Progenitor cell of endocrine pancreas (in vitro differentiated cells): ENCODE measurements around the gene LASP1NB.

Experiments used
- DNase-seq: peaks from one replicate; pipeline ENCODE4 v3.0.0; 2021; ENCODE audit warnings: low spot score; ENCODE audit not compliant: unreplicated experiment
- H3K27ac Mint-ChIP-seq: 2 replicates; pipeline ENCODE4 v1.8.0; 2021; ENCODE audit warnings: mild to moderate bottlenecking, moderate library complexity, mixed read lengths
- H3K27me3 Mint-ChIP-seq: 2 replicates; pipeline ENCODE4 v1.8.0; 2021; ENCODE audit warnings: mixed read lengths
- H3K36me3 Mint-ChIP-seq: 2 replicates; pipeline ENCODE4 v1.8.0; 2022; ENCODE audit warnings: mixed read lengths; ENCODE audit not compliant: insufficient read depth
- H3K4me1 Mint-ChIP-seq: 2 replicates; pipeline ENCODE4 v1.8.0; 2021; ENCODE audit warnings: low read depth, mixed read lengths
- H3K4me3 Mint-ChIP-seq: 2 replicates; pipeline ENCODE4 v1.8.0; 2021; ENCODE audit warnings: low read depth, mild to moderate bottlenecking, moderate library complexity, mixed read lengths
- H3K9me3 Mint-ChIP-seq: 2 replicates; pipeline ENCODE4 v1.8.0; 2021; ENCODE audit warnings: low read depth, mixed read lengths
- CTCF ChIP-seq: fragments of 200-600 bp; sonication (generic); IDR thresholded peaks from one replicate; pipeline ENCODE4 v1.5.0; 2021; ENCODE audit warnings: antibody characterized with exemption, mild to moderate bottlenecking; ENCODE audit not compliant: unreplicated experiment

The LASP1NB gene

GRCh38 chr17:38914741-38915638, 10.4 kb upstream of the LASP1NB start:
- peak; percentile 21 for TF ChIP-seq CTCF
- H3K4me1 Mint-ChIP-seq = no peaks in the 10 kb centered on the region
- no peak for DNase-seq
- peaks cover 16% of the 10 kb centered on the region for H3K36me3 Mint-ChIP-seq
- no peaks in the 10 kb centered on the region for H3K27me3 Mint-ChIP-seq
- peak overlapping the region; percentile 74 for H3K27ac Mint-ChIP-seq
- no peaks in the 10 kb centered on the region for H3K9me3 Mint-ChIP-seq
- no peak overlapping the region for H3K4me3 Mint-ChIP-seq

DNA sequence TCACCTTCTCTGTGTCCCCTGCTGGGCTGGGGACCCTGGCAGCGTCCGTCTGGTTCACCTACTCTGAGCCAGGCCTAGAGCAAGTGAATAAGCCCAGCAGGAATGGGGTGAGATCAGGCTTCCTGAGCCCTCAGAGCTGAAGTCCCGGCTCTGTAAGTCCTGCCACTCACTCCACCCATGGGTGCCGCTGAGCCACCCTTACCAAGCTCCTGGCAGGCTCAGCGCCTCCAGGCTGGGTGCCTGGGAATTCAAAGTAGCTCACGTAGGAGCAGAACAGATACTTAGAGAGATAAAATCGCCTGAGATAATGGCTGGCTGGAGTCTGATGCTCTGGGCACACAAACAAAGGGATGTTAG, 9.8 kb upstream of the LASP1NB start:
- Mint-ChIP-seq H3K4me1 (no peaks in the 10 kb centered on the region), H3K4me3 (no peak overlapping the region), H3K27me3 (no peaks in the 10 kb centered on the region), H3K9me3 (no peaks in the 10 kb centered on the region), H3K27ac (no peak overlapping the region), H3K36me3 (peaks cover 16% of the 10 kb centered on the region)
- DNase-seq = no peak
- TF ChIP-seq CTCF = no peak

DNA sequence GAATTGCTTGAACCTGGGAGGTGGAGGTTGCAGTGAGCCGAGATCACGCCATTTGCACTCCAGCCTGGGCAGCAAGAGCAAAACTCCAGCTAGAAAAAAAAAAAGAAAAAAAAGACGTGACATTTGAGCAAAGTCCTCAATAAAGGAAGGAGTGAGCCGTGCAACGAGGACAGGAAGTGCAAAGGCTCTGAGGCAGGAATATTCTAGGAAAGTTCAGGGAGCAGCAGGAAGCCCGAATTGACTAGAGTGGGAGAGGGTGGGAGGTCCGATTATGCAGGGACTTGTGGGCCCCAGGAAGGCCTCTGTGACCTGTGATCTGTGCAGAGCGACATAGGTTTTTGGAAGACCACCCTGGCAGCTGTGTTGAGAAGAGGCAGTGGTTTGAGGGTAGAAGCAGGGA, 8.6 kb upstream of the LASP1NB start:
- Mint-ChIP-seq H3K27me3 (no peaks in the 10 kb centered on the region), H3K4me3 (no peak overlapping the region), H3K27ac (no peak overlapping the region), H3K9me3 (no peaks in the 10 kb centered on the region), H3K36me3 (peaks cover 16% of the 10 kb centered on the region), H3K4me1 (no peaks in the 10 kb centered on the region)
- no peak for DNase-seq
- TF ChIP-seq CTCF = no peak

- no peak for TF ChIP-seq CTCF
- Mint-ChIP-seq H3K9me3 (no peaks in the 10 kb centered on the region), H3K27me3 (no peaks in the 10 kb centered on the region), H3K27ac (no peak overlapping the region), H3K4me3 (no peak overlapping the region), H3K4me1 (no peaks in the 10 kb centered on the region), H3K36me3 (peaks cover 16% of the 10 kb centered on the region)
- DNase-seq = no peak
Measured at GRCh38 chr17:38917259-38917658, 8.2 kb upstream of the LASP1NB start.

- H3K4me1 Mint-ChIP-seq = no peaks in the 10 kb centered on the region
- H3K4me3 Mint-ChIP-seq = no peak overlapping the region
- H3K27me3 Mint-ChIP-seq = no peaks in the 10 kb centered on the region
- no peak overlapping the region for H3K27ac Mint-ChIP-seq
- TF ChIP-seq CTCF = no peak
- peaks cover 16% of the 10 kb centered on the region for H3K36me3 Mint-ChIP-seq
- H3K9me3 Mint-ChIP-seq = no peaks in the 10 kb centered on the region
- DNase-seq = no peak
Measured at GRCh38 chr17:38918129-38918913, 7.1 kb upstream of the LASP1NB start.
